NCI-H1092 (cell line): Measurements from ENCODE around the gene KCNAB1.

Source experiments
- DNase-seq: peaks from one replicate; lab custom pipeline; 2025; lab: John Stamatoyannopoulos, UW

KCNAB1 gene

DNA sequence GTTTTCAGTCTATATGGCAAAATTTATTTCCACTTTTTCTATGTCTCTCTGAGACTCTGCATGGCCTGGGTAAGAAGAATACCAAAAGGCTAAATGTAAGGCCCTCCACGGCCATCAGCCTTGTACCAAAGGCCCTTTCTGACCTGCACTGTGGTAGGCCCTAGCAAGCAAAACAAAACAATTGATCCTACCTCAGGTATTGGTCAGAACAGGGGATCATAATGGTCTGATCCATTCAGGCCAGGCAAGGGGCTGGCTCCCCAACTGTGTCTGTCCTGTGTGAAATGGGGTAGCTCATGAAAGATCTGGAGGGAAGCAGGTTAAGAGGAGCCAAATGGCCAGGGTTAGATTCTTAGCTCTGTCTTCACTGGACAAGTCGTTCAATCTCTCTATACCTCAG, 253.3 kb downstream of the KCNAB1 start:
- no peak for DNase-seq

DNA sequence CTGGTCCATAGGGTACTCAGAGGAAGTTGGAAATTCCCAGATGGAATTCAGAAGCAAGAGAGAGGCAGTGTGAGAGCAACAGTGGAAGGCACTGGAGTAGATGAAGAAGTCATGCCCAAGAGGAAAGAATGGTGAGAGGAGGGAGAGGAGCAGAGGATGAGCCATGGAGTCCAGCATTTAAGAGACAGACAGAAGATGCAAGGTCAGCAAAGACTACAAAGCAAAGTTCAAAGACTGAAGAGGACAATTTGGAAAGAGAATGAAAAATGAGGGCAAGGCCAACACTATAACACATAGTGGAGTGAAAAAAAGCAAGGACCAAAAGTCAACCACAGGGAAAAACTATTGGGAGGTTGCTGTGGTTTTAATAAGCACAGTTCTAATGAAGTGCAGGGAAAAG, 255.8 kb downstream of the KCNAB1 start:
- DNase-seq, result no peak

DNA sequence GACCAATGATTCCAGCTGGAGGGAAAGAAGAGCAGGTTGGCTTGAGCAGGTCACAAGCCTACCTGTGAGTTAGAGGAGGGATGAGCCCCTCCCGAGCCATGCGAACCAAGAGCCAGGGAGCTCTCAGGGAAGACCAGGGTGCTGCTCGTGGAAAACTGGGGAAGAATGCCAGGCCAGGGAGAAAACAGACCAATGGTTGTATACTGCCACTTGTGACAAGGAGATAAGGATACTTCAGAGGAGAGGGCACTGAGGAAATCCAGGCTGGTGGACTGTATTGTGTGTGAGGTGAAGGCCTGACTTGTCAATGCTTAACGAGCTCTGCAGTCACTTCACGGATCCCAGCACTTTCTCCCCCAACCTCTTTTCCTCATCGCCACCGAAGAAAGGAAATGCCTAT, 256.9 kb downstream of the KCNAB1 start:
- no peak for DNase-seq

DNA sequence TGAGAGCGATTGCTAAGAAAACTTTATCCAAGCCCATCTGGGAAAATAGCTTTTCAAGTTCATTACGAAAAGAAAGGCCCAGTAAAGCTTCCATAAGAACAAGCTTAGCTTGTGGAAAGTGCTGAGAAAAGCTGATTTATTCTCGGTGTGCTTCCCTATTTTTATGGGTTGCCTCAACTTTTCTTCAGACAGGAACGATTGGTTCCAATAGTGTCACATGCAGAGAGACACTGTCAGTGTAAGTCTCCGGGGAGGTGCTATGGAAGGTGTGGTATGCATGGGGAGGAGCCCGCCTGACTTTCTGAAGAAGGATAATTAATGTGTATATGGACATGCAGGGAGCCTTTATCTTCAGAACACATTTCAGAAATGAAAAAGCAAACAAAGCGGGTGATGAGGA, 257.3 kb downstream of the KCNAB1 start:
- no peak for DNase-seq

DNA sequence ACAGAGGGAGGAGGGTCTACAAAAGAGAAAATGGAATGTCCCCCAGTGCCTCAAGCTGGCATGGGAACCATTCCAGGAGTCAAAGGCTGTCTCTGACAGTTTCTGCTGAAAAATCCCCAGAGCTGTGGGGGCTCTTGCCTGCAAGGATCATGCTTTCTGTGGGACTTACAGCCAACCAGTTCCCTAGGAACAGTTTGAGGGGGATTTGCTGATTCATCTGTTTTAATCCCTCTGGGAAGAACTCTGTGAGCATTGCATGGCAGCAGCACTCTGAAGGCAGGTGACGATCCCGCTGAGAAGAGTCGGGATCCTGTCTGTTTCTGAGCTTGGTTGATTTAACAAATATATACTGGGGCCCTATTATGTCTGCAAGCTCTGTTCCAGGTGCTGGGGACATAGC, 258.5 kb downstream of the KCNAB1 start:
- DNase-seq, result no peak

DNA sequence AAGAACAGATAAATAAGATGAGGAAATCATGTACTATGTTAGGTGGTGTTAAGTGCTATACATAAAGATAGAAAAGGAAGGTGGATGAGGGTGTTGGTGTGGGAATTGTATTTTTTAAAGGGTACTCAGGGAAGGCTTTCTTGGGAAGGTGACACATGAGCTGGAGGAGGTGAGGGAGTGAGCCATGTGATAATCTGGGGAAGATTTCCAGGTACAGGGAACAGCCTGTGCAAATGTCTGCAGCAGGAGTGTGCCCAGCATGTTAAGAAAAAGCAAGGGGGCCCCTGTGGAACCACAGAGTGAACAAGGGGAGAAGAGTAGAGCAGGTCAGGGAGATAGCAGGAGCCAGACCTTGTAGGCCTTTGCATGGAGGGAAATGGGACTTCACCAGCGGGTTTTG, 258.9 kb downstream of the KCNAB1 start:
- DNase-seq, result no peak

DNA sequence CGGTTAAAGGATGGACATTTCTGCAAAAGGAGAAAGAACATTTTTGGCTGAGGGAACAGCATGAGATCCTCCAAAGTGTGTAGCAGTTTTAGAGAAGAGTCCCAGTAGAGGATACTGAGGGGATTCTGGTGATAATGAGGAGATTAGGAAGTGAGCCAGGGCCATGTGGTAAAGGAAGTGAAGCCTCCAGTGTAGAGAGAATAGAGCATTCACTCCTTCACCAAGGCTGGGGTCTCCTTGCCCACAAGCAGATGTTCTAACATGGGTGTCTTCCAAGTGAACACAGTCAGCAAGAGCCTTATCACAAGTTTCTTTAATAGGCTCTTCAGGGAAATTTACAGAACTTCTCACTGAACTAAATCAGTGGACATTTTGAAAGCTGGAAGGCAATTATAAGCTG, 260.9 kb downstream of the KCNAB1 start:
- no peak for DNase-seq

DNA sequence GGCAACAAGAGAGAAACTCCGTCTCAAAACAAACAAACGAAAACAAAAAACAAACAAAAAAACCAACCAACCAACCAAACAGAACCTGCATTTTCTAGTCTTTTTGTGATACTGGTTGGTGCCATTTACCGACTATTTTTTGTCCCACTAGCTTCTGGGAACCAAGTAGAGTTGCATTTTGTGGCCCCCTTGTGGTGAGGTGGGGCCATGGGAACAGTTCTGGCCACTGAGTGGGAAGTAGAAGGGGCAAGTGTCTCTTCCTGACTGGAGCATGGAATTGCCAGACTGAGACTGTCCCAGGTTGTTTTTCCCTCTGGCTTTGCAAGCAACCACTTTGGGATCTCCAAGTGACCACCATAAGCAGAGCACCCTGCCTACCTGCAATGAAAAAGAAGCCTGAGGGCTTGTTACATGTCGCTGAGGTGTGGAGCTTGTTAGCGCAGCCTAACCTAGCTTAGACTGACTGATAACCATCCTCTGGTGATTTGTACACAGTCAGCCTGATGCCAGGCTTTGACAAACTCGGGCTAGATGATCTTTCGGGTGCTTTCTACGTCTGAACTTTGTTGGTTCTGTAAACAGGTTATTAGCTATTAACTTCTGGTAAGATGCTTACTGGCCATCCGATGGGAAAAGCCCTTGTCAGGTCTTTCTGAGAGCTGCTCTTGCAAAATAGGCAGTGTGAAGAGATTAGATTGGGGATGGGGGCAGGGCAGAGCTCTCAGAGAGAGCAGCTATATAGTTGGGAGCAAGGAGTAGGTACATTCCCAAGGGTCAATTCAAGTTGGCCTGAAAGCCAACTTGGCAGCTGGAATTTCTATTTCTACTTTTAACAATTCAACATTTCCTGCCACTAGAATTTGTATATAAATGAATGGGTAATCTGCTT, 262.3 kb downstream of the KCNAB1 start:
- DNase-seq, result no peak

DNA sequence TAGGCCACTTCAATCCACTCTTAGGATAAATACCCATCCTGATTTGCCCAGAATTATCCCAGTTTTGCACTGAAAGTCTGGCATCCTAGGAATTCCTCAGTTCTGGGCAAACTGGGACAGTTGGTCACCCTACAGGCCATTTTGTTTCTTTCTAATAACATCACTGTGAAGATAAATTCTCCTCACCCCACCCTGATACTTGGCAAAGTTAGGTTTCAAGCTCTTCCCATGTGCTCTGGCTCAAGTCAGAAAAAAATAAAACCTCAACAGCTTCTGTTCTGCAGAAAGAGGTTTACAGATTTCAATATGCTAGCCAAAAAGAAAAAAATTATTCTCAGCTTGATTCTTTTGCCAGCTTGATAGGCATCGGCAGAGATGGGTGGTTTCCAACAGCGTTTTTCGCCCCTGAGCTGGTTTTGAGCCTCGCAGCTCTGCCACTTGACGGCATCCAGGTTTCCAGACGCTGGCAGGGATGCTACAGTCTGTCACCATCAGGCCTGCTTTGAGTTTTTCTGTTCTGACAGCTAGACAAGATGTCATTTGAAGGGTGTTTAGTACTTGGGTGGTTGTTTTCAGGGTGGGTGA, 263.2 kb downstream of the KCNAB1 start:
- no peak for DNase-seq

DNA sequence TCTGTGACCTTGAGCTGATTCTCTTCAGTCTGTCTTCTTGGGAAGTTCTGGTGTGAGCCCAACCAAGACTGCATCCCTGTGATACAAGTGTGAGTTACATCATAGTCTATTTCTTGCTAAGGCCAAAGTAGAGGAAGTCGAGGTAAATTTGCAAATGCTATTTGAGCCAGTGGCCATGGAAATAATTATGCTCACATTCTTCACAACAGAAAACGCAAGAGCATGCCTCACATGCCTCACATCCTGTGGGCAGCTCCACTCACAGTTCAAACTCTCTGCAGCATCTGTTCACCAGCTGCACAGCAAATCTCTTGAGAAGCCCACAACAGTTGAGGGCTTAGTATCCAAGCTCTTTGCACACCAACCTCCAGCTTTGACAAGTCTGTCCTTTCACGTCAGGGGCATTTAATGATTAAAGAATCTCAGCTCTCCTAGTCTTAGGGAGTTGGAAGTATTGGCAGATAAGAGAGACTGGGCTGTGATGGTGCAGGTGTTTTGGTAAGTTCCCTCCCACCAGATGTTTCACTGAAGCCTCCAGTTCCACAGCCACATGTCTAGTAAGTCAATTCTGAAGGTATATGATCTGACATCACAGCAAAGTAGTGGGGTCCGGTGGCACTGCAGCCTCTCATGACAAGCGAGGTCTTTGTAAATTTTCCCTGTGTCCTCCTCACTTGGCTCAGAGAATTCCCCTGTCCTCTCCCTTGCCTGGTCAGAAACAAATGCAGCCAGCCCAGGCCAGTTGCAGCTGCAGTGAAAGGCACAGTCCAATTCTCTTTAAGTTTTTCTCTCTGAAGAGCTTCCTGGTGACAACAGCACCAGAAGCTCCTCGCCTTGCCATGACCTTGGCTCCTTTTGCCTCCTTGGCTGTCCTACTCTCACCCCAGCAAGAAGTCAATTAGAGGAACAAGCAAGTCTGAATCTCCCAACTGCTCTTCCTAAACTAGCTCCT, 268.4 kb downstream of the KCNAB1 start:
- no peak for DNase-seq

DNA sequence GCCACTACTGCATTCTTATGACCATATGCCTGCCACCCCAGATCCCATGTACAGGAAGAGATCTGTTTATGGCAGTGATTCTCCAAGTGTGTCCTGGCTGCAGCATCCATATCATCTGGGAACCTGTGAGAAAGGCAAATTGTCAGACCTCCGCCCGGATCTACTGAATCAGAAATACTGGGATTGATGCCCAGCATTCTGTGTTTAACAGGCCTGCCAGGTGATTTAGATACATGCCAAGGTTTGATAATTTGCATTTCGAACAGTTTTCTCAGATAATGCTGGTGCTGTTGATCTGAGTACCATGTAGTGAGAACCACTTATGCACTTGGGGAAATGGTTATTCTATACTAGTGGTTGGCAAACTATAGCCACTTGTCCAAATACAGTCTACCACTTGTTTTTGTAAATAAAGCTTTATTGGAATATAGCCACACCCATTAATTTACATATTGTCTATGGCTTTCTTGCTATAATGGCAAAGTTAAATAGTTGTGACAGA, 269.1 kb downstream of the KCNAB1 start:
- DNase-seq, result no peak

DNA sequence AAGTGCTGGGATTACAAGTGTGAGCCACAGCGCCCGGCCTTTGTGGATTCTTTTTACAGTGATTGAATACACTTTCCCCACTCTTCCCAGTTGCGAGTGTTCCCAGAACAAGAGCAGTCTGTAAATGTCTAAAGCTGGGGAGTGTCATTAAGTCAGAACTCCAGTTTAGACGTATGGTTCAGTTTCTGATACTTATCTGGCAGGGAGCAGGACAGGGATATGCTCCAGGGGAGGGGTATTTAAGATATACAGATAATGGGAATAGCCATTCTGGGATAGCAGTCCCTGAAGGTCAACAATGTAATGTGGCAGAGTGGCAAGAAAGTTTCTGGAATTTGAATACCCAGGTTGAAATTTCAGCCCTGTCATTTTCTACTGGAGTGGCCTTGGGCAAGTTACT, 270.5 kb downstream of the KCNAB1 start:
- no peak for DNase-seq

DNA sequence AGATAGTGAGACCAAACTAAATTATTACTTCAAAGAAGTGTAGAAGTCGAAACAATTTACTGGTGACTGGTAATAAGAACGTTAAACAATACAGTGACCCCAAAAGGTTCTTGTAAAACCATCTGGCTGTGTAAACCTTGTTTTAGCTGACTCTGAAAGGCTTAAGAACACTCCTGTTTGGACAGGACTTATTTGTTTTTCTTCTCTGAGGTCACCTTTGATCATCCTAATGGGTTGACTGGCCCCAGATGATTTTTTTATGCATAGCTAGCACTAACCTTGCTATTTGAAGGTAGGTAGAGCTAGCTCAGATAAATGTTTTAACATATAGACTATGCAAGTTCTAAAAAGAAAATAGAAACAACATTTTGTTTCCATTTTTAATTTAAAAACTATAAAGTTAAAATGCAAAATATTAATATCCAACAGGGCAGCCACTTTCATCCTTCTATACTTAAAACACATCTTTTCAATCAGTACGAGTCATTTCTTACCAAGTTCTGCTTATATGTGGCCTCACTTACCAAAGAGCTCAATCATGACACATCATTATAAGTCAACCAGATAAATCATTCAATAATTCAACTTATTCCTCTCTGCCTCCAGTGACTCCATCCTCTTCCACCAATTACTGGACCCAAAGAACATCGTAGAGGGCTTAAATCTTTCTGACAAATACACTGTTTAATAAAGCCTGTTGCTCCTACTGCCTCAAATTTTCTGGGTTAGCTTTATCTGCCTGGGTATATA, 275.8 kb downstream of the KCNAB1 start:
- DNase-seq, result no peak

DNA sequence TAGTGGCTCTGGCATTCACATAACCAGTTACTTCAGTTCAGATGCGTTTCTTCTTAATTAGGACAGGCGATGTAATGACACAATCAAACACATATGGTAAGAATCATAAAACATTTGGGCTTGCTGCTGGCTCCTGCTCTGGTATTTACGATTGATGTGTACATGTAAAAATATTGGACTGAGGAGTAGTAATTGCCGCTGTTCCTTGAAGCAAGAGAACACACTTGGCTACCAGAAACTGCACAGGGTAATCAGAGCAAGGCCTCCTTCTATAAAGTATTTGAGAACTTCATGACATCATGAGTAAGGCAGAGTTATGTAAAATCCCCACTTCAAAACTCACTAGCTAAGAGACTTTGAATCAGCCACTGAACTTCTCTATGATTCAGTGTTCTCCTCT, 276.5 kb downstream of the KCNAB1 start:
- DNase-seq, result no peak

DNA sequence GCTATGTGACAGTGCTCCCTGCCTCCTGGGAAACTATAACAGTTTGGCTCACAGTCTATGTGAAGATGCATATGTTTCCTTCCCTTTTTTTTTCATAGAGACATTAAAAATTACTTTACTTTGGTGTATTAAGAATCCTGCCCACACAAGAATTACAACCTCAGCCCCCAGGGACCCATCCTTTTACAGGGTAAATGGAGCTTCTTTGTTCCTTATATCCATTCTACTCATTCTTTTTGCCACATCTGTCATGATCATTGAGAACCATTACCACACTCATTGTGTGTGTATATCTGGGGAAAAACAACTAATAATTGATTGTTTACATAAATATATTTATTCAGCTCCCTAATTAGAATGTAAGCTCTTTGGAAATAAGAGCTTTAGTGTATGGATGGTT, 277.2 kb downstream of the KCNAB1 start:
- no peak for DNase-seq

DNA sequence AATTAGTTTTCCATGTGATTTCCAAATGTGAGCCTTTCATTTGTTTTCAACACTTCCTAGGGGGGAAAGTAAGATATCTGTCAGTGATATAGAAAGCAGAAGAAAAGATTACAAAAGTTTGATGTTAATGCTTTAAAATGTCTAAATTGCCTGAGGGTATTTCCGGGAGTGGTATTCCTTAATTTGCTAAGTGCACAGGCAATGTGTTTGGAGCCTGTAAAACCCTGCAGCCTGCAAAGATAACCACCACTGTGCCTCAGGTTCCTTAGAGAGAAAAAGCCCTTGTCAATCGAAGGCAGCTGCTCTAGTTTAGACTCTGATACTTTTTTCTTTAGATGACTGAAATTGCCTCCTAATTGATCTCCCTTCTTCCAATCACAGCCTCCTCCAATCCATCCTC, 279.7 kb downstream of the KCNAB1 start:
- DNase-seq, result no peak

DNA sequence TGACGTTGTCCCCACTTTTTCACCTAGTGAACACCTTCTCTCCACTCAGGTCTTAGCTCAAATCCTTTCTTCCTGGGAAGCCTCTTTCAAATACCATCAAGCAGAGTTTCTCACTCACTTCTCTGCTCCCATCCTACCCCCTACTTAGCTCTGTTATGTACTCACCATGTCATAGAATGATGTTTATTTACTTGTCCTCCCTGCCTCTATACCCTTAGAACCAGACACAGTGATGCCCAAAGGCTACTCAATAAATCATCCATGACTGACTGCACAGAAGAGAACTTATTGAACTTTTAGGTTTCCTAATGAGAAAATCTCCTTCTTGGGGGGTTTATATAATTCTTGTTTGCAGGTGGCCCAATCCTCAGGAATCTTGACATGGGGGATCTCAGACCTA, 280.4 kb downstream of the KCNAB1 start:
- DNase-seq, result no peak

DNA sequence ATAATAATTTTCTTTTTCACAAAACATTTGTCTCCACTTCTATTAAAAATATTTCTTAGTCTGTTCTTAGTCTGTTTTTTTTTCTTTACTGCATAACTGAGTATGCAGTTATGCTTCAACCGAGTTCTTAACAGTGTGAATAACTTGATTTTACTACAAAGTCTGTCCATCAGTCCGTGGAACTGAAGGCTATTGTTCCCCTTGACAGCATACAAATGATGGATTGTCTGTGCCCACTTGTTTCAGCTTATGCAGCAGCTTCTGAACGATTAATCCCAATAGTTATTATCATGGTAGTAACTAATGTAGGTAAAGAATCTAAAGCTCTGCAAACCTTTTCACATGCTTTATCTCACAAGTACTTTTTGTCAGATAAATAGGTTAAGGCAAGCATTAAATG, 283.8 kb downstream of the KCNAB1 start:
- DNase-seq, result no peak

DNA sequence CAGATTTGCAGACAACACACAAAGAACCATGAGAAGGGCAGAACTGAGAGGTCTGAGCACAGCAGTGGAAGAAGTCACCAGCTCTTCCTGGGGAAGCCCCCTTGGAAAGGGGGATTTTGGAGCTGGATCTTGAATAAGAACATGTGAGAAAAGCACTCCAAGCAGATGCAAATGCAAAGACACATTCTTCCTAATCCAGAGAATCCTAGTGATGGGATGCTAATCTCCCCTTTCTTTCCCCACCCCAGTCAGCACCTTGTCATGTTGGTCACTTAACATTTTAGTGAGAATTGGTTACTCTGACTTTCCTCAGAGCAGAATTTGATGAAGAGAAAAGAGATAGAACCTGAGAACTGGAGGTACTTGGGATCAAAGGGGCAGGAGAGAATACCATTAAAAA, 286.0 kb downstream of the KCNAB1 start:
- no peak for DNase-seq

DNA sequence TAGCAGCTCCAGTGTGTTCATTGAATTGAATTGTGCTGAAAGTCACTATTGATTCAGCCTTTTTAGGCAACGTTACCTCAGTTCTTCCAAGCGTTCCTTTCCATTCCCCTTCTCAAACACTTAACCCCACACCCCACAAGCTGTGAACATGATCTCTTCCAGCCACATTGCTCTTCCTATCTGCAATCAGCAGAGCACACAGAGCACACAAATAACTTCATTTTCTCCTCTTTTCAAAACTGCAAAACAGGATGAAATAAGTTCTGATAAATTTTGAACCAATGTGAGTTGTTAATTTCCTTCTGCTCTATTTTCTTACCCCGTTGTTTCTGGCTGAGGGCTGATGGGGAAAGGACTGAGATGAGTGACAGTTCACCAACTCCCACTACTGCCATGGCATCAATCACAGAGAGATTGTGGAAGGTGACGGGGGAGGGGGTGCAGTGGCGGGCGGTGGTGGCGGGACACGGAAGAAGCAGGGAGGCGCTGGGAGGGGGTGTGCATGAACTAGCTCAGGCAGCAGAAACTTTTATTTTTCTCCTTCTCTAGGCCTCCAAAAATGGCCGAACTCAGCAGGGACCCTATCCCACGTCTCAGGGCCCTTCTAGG, 287.3 kb downstream of the KCNAB1 start:
- DNase-seq, result no peak

DNA sequence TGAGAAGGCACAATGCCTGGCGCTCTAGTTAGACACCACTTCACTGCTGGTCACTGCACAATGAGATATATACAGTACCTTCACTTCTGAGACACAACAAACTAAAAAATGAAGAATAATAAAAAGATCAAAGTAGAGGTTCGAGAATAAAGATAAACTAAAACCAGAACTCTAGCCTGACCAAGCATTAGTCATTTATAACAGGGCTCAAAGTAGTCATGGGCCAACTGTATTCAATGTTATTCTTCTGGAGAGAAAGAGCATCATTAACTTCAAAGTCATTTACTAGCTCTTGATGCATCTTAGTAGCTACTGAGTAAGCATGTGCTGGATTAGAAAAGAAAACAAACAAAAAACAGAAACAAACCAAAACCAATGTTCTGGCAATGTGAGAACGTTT, 289.3 kb downstream of the KCNAB1 start:
- DNase-seq, result no peak
